Hepatocyte (in vitro differentiated cells): ENCODE results near the gene AGAP1. TPM values are rescaled to one million over a fixed set of nuclear protein-coding genes. Genes with fewer than 3 reads are reported as not detected.

Experiments
- DNase-seq: peaks from one replicate; pipeline ENCODE4 v3.0.0-alpha.2; 2016; ENCODE audit warnings: low spot score
- H2AFZ ChIP-seq: fragments of 200-600 bp; sonication (generic); 2 replicates; pipeline ENCODE4 v1.6.0; 2016; ENCODE audit warnings: antibody characterized with exemption, mild to moderate bottlenecking
- H3K27ac ChIP-seq: fragments of 200-600 bp; sonication (generic); 2 replicates; pipeline ENCODE4 v1.5.1; 2016; ENCODE audit warnings: mild to moderate bottlenecking
- H3K27me3 ChIP-seq: fragments of 200-600 bp; sonication (generic); 2 replicates; pipeline ENCODE4 v1.6.1; 2016
- H3K36me3 ChIP-seq: fragments of 200-600 bp; sonication (generic); replicated peaks from 2 replicates; pipeline ENCODE4 v1.5.1; 2016; ENCODE audit warnings: low read depth; ENCODE audit not compliant: insufficient read depth
- H3K4me1 ChIP-seq: fragments of 200-600 bp; sonication (generic); 2 replicates; pipeline ENCODE4 v1.5.1; 2016; ENCODE audit warnings: mild to moderate bottlenecking, moderate library complexity; ENCODE audit not compliant: insufficient read depth
- H3K4me2 ChIP-seq: fragments of 200-600 bp; sonication (generic); 2 replicates; pipeline ENCODE4 v1.6.0; 2016
- H3K4me3 ChIP-seq: fragments of 200-600 bp; sonication (generic); 2 replicates; pipeline ENCODE4 v1.5.1; 2016; ENCODE audit warnings: mild to moderate bottlenecking
- H3K79me2 ChIP-seq: fragments of 200-600 bp; sonication (generic); 2 replicates; pipeline ENCODE4 v1.6.0; 2017; ENCODE audit warnings: mild to moderate bottlenecking
- H3K9me2 ChIP-seq: fragments of 200-600 bp; sonication (generic); replicated peaks from 2 replicates; pipeline ENCODE4 v1.6.0; 2017; ENCODE audit warnings: mild to moderate bottlenecking; ENCODE audit not compliant: insufficient read depth
- H3K9me3 ChIP-seq: fragments of 200-600 bp; sonication (generic); 2 replicates; pipeline ENCODE4 v1.5.1; 2016; ENCODE audit warnings: low read depth, mild to moderate bottlenecking
- H4K20me1 ChIP-seq: fragments of 200-600 bp; sonication (generic); 2 replicates; pipeline ENCODE4 v1.6.0; 2016; ENCODE audit warnings: mild to moderate bottlenecking; ENCODE audit not compliant: insufficient read depth, poor library complexity, severe bottlenecking
- EZH2 ChIP-seq: fragments of 200-600 bp; sonication (generic); IDR thresholded peaks from 2 replicates; pipeline ENCODE4 v1.6.1; 2016; ENCODE audit warnings: antibody characterized with exemption, mild to moderate bottlenecking, borderline replicate concordance
- EZH2phosphoT487 ChIP-seq: fragments of 200-600 bp; sonication (generic); IDR thresholded peaks from one replicate; pipeline ENCODE4 v1.6.1; 2018; ENCODE audit warnings: antibody characterized with exemption, mild to moderate bottlenecking, low read depth, moderate library complexity; ENCODE audit not compliant: unreplicated experiment, severe bottlenecking
- WGBS: methylation state at CpG from one replicate; pipeline ENCODE4 v1.1.6; 2016; ENCODE audit warnings: low lambda C conversion rate; ENCODE audit errors: missing lambda C conversion rate; 5-methylcytosine and 5-hydroxymethylcytosine counted together
- polyA plus RNA-seq: library from polyadenylated mRNA; unstranded; fragments of >200 nt; fragmentation: Nextera tagmentation; extraction: Ambion mirVana; gene quantifications from 2 replicates; pipeline ENCODE4 v1.2.1, GENCODE V29; 2016
- total RNA-seq: library from RNA; depleted of rRNA; stranded (reverse); fragments of >200 nt; gene quantifications from 2 replicates; pipeline ENCODE4 v1.2.3, GENCODE V29; 2014
- TF ChIP-seq, protein P1 (sequence below): fragments of 200-600 bp; sonication (generic); IDR thresholded peaks from 2 replicates; pipeline ENCODE4 v1.5.1; 2016; ENCODE audit warnings: antibody characterized with exemption, mild to moderate bottlenecking; ENCODE audit not compliant: poor library complexity

Gene AGAP1
- total and polyA plus RNA-seq, 2 experiments from 2014 or later = 12.1 to 20.0 TPM

DNA sequence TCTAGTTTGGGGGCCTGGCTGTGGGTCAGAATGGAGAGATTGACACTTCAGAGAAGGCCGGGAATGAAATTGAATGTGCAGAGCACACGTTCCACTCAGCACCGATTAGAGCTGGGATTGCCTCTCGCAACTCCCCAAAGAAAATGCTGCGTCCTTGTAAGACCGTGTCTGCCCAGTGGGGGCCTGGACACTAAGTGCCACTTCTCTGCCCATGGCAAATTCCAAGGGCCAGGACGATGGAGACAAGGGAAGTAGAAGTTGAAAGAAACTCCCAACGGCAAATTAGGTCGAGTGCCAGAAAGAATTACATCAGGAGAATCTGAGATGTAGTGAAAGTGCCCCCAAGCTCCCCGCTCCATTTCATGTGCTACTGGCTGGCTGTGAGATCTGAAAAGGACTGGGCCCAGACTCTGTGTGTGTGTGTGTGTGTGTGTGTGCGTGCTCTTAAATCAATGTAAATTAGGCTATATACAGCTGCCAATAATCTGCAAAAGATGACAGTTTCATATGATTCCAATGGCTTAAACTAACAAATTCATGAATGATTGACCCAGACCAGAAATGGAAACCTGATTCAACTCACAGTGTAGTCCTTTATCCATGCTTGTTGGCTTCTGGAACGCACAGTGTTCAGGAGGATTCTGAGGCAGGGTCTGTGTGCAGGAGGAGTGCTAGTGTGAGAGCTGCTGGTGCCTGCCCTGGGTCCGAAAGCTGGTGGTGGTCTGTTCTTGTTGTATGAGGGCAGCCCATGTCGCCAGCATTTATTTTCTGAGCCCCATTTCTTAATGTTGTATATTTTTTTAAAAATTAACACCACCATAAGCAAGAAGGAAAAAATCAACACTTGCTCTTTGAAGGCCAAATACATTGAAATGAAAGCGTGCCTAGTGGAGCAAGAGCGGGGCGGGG, 234.3 kb downstream of the AGAP1 start:
- Histone ChIP-seq H3K36me3 (no peaks in the 10 kb centered on the region), H4K20me1 (no peaks in the 10 kb centered on the region), H3K9me3 (no peaks in the 10 kb centered on the region), H3K79me2 (no peaks in the 10 kb centered on the region), H3K4me1 (no peaks in the 10 kb centered on the region), H2AFZ (no peak overlapping the region), H3K9me2 (no peaks in the 10 kb centered on the region), H3K4me3 (no peak overlapping the region), H3K27me3 (no peaks in the 10 kb centered on the region), H3K27ac (no peak overlapping the region), H3K4me2 (no peak overlapping the region)
- DNase-seq = no peak
- WGBS = 94% methylated on average over 17 of the region's 17 CpGs
- TF ChIP-seq, protein P1, sequence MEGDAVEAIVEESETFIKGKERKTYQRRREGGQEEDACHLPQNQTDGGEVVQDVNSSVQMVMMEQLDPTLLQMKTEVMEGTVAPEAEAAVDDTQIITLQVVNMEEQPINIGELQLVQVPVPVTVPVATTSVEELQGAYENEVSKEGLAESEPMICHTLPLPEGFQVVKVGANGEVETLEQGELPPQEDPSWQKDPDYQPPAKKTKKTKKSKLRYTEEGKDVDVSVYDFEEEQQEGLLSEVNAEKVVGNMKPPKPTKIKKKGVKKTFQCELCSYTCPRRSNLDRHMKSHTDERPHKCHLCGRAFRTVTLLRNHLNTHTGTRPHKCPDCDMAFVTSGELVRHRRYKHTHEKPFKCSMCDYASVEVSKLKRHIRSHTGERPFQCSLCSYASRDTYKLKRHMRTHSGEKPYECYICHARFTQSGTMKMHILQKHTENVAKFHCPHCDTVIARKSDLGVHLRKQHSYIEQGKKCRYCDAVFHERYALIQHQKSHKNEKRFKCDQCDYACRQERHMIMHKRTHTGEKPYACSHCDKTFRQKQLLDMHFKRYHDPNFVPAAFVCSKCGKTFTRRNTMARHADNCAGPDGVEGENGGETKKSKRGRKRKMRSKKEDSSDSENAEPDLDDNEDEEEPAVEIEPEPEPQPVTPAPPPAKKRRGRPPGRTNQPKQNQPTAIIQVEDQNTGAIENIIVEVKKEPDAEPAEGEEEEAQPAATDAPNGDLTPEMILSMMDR = no peak
- TF ChIP-seq EZH2 = no peak
- no peak for TF ChIP-seq EZH2phosphoT487

DNA sequence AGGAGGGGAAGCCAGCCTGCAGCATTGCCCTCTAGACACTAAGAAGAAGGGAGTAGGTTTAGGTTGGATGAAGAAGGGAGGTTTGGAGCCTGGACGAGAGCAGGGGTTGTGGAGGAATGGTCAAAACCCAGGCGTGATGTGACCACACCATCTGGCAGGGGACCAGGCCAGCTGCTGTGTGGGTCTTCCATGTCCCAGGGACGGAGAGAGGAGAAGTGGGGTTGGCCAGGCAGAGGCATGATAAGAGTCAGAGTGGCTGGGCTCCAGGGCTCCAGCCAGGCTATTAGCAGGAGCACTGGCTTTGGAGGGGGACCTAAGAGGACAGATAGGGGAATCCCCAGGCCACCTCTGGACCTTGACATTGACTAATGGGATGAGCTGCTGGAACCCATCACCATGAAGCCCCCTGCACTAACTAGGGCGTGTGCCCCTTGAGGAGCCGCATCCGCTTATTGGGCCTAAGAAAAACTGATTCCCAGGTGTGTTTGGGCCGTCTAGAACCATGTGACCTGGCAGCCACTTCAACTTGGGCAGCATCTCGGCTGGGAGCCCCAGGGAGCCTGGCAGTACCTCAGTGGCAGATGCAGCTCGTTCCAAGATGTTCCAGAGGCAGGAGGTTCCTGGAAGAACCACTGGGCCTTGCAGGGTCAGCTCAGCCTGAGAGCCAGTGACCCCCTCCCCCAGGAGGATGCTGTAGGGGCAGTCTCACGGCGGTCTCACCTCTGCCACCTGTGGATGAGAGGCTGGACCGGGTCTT, 235.1 kb downstream of the AGAP1 start:
- Histone ChIP-seq H4K20me1 (no peaks in the 10 kb centered on the region), H3K4me3 (no peak overlapping the region), H3K9me3 (no peaks in the 10 kb centered on the region), H3K9me2 (no peaks in the 10 kb centered on the region), H3K27ac (no peak overlapping the region), H3K4me2 (no peak overlapping the region), H3K79me2 (no peaks in the 10 kb centered on the region), H2AFZ (no peak overlapping the region), H3K36me3 (no peaks in the 10 kb centered on the region), H3K4me1 (no peaks in the 10 kb centered on the region), H3K27me3 (no peaks in the 10 kb centered on the region)
- TF ChIP-seq EZH2phosphoT487 = no peak
- TF ChIP-seq, protein P1 = no peak
- no peak for TF ChIP-seq EZH2
- no peak for DNase-seq
- WGBS = 90% methylated on average over 12 of the region's 12 CpGs

DNA sequence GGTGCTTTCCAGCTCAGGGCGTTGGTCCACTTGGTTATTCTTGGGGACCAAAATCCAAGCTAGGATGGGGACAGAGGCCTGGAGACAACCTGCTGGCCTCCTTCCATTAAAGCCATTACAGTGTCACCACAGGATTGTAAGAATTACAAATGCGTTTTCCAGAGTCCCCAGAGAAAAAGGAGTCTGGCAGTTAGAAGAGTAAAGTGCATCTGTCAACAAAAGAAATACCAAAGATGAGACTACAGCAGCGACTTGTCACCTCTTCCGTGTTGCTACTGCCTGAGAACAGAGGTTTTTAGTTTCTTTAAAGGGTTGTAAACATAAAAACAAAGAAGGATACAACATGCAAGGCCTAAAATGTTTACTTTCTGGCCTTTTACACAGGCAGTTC, 235.7 kb downstream of the AGAP1 start:
- H3K27me3 ChIP-seq = no peaks in the 10 kb centered on the region
- H3K9me3 ChIP-seq = no peaks in the 10 kb centered on the region
- DNase-seq = no peak
- TF ChIP-seq, protein P1 = no peak
- no peak for TF ChIP-seq EZH2
- no peak for TF ChIP-seq EZH2phosphoT487
- H3K4me2 ChIP-seq = no peak overlapping the region
- H3K79me2 ChIP-seq = no peaks in the 10 kb centered on the region
- 81% methylated on average over 4 of the region's 4 CpGs for WGBS
- H3K36me3 ChIP-seq = no peaks in the 10 kb centered on the region
- H2AFZ ChIP-seq = no peak overlapping the region
- H3K9me2 ChIP-seq = no peaks in the 10 kb centered on the region
- no peaks in the 10 kb centered on the region for H3K4me1 ChIP-seq
- H4K20me1 ChIP-seq = no peaks in the 10 kb centered on the region
- H3K27ac ChIP-seq = no peak overlapping the region
- no peak overlapping the region for H3K4me3 ChIP-seq
